Occipital lobe (tissue), 2 donors: Measurements from ENCODE around the gene MARCHF3. TPM values are rescaled to one million over a fixed set of nuclear protein-coding genes. Genes with fewer than 3 reads are reported as not detected.
"Not testable (repeated sequence)": the region's sequence is repeated elsewhere in the genome, so short reads cannot be mapped to it uniquely, and the experiment has no call there.

Experiments
- DNase-seq: peaks from one replicate; lab custom pipeline; 2025; lab: John Stamatoyannopoulos, UW
- total RNA-seq: library from RNA; depleted of rRNA; stranded (reverse); fragments of >200 nt; gene quantifications from one replicate; pipeline ENCODE4 v1.2.3, GENCODE V29; 2014

MARCHF3 gene, protein sequence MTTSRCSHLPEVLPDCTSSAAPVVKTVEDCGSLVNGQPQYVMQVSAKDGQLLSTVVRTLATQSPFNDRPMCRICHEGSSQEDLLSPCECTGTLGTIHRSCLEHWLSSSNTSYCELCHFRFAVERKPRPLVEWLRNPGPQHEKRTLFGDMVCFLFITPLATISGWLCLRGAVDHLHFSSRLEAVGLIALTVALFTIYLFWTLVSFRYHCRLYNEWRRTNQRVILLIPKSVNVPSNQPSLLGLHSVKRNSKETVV
- 13.3 TPM for total RNA-seq

DNA sequence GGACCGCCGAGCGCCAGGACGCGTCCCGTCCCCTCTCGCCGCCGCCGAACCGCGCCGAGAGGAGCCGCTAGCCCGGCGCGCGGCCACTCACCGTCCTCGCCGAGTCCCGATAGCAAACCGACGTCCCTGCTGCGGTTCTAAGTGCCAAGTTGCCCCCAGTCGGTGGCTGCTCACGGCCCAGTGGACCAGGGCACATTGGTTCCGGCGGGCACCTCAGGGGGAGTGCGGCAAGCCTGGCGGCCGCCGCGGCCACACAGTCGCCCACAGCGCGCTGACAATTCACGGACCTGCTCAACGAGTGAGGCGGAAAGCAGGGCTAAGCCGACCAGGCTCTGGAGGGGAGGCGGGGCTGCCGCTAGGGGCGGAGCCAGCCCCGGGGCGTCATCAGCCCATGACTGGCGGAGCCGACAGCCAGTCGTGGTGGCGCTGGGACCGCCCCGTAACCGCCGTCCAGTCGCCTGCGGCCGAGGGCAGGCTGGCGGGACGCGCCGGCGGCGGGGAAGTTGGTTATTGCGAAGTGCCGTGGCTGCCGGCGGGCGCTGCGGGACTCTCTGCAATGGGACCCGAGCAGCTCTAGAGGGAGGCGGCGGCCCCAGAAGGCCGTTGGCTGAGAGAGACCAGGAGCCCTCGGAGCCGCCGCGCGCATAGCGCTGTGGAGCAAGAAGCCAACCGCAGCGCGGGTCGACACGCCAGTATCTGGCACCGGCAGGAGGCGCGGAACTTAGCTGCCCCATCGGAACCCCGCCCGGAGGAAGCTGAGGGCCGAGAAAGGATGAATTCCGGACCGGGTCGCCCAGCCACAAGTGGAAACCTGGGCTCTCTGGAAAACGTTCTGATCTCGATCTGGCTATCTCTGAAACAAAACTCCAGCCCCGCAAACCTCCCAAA, at the start of gene MARCHF3:
Gene MARCHF3, minus strand, starts transcription at position 300 of the 888 bp plus-strand sequence. CDS start 112,387 bp downstream, outside the sequence.
- DNase-seq: peak; percentile 90

DNA sequence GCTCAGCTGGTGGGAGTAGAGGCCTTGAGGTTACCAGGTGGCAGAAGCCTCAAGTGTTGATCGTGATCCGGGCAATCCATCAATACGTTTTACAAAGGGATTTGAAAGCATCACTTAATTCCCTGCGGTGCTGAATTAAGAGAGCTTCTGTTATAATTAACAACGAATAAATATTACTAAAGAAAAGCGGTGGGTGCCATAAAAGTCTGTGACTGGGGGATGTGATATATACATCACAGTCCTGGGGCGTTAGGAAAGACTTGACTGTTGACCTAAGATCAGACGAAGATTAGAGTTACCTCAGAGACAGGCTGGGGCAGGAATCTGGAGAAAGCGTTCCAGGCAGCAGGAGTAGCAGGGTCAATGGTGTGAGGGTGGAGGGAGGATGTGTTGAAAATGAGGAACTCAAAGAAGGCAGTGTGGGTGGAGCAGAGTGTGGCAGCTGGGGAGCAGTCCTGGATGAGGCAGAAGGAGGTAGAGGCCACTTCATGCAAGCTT, 49.7 kb upstream of the MARCHF3 start:
- no peak for DNase-seq

DNA sequence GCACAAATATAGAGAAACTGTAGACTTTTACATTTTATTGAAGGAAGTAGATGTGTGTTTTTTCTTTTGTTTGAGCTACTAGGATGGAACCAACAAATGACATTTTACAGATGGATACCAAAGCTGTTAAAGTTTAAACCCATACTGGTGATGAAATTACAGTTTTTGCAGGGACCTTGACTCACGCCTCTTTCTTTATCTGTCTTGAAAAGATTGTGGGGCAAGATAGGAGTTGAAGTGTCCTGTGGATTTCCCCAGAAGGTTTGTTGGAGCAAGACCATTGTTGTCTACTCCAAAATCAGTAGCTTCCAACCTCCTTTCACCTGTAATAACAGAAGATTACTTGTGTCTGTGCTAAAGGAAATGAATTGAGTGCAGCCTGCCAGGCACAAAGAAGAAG, 47.0 kb upstream of the MARCHF3 start:
- DNase-seq: no peak

DNA sequence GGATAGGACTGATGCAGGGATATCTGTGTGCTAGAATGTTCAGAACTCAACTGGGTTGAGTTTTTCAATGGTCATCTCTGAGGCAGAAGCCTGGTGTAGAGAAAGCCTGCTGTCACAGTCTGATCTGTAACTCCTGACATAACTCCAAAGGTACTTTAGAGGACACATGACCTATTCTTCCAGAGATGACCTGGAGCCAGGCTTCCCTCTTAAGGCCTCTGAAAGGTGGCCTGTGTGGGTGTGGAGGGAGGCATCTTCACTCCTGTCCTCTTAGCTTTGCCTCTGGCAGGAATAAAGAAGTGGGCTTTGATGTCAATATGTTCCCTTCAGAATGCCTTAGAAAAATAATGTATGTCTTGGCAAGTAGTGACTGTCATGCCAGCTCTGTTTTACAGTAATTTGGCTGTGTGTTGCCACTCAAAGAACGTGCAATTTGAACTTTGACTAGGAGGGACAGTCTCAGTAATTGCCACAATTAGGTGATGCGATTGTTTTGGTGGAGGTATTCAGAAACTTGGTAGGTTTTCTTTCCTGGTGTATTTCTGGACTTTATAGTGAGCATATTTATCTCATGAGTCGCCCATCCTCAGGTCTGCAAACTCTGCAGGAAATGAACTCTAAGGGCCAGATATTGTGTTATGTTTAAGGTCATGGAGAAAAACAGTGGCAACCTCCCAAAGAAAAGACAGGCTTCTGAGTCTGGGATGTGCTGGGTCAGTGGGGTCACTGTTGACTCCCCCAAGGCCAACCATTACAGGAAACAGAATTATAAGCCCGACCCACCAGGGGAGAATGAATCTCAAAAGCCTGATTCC, 46.2 kb upstream of the MARCHF3 start:
- no peak for DNase-seq

DNA sequence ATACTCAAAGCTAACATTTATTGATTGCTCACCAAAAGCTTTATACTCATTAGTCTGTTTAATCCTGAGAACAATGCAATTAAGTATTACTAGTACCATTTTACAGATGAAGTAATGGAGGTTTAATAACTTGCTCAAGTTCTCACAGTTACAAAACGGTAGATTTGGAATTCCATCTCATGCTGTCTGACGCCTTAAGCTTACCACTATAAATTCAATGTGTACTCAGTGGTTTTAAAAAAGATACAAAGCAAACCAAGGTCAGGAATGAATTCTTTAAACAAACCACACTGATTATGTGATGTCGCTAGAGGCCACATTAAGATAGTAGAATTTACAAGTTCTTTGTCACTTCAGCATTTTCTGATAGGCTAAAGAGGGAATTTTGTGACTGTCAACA, 44.1 kb upstream of the MARCHF3 start:
- DNase-seq: no peak

DNA sequence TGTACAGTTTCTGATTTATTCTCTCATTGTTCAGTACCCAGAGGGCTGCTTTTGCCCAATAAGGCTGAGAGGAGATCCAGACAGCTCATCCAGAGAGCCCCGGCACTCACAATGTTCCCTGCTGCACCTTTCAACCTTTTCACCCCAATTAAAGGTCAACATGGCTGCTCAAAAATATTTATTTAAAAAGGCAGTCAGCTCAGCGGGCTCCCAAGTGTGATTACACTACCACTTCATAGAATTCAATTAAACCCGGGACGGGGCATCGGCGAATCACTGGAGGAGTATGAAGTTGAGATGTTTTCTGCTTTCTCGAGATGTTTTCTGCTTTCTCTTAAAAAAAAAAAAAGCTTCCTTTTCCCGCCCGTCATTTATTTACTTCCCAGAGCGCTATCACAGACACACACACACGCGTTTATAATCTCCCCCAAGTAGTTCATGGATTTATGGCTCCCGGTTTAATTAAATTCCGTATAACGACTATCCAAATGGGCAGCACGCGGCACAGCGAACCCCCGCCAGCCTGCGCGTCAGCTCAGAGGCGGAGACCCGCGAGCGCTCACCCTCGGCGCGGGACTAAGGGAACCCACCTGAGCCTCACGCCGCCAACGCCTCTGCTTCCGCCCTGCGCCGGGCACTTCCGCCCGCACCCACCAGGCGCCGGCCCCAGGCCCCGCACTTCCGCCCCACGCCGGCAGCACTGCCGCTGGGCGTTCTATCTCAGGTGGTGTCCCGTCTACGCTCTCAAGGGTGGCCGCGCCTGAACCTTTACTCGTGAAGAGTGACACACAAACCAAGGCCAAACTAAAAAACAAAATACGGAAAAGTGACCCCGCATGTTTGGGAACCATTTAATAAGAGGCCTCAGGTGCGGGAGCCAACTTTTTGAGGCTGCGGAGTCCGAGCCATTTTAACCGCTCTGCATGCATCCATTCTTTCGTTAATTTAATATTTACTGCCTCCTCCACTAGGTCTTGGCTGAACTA, 42.8 kb upstream of the MARCHF3 start, which contains the start of gene C5orf63:
Gene C5orf63, minus strand, starts transcription at position 642 of the 986 bp plus-strand sequence. CDS start 14,507 bp downstream, outside the sequence.
- no peak for DNase-seq

DNA sequence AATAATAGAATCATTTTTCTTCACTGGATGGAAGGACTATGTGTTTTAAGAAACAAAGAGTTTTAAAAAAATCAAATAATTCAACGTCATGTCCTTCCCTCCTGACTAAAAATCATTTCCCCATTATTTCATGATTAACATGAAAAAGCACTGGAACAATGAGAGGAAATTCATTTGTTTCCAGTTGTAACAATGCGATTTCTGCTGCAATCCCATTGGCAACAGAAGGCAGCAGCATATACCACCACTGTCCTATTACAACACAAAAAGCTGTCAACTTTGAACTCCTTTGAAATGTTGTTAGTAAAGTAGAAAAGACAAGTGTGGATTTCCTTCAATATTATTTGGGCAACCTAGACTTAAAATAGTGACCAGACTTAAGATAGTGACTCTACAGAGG, 39.9 kb upstream of the MARCHF3 start:
- no peak for DNase-seq

DNA sequence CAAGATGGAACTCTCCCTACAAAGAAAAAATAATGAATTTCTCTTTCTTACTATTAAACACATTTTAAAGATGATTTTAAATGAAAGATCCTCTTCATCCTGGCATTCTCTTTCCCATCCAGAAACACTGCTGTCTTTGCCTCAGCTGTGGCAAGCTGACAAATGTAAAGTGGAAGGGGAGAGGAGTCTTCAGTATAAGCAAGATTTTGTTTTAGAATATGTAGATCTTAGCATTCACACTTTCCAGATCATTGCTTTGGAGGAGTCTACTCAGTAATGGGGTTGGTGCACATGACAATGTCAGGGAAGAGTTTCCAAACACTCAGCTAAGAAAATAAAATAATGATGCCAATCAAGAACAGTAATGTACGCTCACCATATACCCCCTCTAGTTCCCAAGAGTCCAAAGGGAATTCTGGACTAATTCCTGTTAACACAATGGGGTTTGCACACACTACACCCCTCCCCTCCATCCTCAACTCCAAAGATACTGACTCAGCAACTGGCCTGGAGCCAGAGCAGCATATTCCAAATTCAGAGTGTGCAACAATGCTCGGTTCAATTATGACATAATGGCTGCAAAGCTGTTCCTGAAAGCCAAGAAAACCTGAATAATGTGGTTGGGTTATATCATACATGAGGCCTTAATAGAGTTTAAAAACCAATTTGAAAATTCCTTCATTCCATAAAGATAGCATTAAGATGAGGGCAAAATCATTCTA, 38.3 kb upstream of the MARCHF3 start:
- DNase-seq: no peak

DNA sequence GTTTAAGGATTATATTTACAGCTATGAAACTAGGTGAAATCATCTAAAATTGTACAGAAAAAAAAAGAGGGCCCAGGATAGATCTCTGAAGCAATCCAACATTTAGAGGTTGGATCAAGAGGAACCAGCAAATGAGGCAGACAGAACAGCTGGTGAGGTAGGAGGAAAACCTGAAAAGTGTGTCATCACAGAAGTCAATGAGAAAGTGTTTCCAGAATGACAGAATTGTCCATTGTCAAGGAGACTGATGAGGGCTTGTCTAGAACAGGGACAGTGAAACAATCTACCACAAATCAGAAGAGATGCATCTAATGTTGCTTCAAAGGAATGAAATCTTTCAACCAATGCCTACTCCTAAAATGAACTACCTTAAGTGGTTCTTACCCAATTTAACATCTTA, 36.4 kb upstream of the MARCHF3 start:
- DNase-seq: no peak

DNA sequence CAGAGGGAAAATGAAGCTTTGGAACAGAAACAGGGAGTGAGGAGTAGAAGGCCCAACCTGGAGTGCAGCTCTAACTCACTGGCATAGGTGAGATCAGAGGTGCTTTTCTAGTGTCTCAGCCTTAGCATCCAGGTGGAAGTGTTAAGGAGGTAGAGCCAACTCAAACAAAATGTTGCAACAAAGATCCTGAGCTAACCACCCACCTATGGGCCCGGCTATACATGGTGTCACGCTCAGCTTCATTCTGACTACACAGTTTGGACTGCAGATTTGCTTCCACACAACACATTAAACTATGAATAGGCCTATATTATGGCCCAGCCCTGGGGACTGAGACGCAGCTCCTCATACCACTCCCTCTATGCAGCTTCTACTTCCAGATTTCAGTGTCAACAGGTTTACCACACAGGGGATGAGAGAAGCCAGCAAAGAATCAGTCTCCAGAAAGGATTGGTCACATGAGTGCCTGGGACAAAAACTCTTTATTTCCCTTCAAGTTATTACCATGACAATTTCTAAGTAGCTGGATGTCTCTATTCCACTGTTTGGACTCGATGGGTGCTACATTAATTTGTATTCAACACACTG, 34.0 kb upstream of the MARCHF3 start:
- no peak for DNase-seq

DNA sequence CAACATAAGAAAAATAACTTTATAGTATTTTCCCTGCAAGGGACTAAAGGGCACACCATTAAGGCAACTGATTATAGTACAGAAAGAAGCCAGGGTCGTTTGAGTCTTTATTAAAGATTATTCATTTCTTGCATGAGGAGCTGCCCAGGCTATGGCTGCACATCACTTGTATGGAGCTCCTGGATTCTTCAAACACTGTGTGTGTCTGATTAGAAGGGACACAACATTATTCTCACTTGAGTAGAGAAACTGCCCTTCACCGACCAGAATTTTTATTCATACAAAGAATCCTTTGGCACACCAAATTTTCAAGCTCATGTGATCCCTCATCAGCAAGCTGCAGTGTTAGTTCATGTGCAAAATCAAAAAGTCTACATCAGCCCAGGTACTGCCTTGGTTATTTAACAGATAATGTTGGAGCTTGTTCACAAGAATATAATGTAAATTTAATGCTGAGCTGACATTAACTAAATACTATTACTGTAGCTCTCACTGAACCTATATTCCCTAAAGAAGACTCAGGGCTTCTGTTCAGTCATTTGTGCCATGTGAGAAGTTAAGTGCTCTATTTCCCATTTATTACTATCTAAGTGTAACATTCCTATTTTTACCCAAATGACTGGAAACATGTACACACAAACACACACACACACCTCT, 33.0 kb upstream of the MARCHF3 start:
- DNase-seq: no peak

DNA sequence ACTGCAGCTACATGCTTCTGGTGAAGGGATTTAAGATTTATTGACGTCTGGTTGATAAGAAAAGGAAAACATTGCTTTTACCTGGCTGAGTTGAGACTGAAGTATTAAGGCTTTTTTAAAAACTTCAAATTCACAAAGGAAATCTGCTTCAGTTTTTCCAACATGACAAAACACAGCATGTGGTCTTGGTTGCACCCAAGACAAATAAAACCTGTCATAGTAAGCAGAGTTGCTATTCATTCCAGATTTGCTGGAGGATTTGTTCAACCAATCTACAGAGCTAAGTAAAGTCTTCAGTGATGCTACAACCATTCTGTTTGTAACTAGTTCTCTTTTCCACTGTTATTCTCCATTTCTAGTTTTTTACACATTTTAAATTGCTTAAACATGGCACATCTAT, 31.6 kb upstream of the MARCHF3 start:
- DNase-seq: no peak

DNA sequence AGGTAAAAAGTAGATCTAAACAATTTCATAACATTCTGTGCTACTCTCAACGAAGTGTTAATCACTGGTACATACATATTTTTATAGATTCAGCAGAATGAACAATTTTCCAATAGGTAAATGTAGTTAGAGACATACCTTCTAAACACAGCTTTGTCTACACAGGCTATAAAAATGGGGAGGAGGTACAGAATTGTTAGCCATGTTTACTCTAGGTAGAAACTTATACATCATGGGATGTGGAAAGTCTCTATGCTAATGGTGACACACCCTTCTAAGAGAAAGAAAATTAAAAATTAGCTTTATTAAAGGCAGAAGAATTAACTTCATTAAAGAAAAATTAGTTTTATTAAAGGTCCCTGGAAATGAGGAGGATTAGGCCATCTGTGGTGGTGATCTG, 31.2 kb upstream of the MARCHF3 start:
- DNase-seq: no peak

DNA sequence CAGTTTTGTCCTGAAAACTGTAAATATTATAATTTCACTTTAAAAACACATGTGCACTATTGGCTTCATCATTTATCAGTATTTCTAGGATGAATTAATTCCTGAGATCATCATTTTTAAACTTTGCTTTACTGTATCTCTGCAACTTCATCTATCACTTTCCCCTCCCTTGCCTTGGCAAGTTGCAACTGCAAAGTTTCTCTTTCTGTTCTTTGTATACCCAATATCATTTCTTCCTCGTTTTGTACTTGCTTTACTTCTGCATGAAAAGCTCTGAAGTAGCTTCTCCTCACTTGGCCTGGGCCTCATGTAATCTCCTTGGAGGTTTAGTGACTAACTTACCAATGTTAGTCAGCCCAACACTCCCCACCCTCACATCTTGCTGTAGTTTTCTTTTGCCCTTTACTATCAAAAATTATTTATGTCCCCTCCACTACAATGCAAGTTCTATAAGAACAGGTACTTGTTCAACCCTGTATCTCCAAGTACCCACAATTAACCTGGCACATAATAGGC, 30.2 kb upstream of the MARCHF3 start:
- DNase-seq: no peak

DNA sequence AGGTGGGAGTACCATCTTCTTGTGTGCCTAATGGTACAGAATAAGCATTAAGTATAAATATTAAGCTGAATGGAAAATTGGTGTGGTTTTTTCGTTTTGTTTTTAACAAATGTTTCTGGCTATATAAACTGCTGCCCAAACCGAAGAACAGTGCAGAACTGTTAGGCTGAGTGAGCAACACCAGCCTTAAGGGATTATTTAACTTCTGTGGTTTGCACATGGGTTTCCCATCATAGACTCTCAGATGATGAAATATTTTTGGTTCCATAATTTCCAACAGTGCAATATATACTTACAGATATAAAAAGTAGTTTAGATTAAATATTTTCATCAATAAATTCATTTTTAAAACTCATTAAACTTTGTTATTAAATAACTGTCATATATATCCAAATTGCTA, 26.5 kb upstream of the MARCHF3 start:
- DNase-seq: no peak

DNA sequence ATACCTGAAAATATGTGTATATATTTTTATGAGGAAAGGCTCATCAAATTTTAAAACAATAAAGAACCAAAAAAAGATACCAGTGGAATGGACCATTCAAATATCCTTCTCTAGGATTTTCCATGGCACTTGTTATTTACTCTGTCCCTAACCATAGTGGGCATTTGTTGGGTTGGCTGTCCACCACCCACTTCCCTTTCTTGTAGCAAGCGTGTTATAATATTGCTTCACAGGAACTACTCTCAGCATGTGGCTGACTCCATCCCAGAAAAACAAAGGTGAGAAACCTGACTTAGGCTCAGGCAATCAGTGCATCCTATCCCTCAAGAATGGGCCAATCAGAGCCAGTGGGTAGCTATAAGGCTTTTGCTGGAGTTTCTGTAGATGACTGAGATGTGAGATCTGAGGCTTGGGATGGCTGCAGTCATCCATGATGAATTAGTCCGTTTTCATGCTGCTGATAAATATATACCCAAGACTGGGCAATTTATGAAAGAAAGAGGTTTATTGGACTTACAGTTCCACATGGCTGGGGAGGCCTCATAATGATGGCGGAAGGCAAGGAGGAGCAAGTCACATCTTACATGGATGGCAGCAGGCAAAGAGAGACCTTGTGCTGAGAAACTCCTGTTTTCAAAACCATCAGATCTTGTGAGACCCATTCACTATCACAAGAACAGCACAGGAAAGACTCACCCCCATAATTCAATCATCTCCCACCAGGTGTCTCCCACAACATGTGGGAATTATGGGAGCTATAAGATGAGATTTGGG, 25.7 kb upstream of the MARCHF3 start:
- no peak for DNase-seq

DNA sequence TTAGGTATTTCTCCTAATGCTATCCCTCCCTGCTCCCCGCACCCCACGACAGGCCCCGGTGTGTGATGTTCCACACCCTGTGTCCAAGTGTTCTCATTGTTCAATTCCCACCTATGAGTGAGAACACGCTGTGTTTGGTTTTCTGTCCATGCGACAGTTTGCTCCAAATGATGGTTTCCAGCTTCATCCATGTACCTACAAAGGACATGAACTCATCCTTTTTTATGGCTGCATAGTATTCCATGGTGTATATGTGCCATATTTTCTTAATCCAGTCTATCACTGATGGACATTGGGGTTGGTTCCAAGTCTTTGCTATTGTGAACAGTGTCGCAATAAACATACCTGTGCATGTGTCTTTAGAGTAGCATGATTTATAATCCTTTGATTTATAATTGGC, 23.2 kb upstream of the MARCHF3 start:
- not testable (repeated sequence) for DNase-seq

DNA sequence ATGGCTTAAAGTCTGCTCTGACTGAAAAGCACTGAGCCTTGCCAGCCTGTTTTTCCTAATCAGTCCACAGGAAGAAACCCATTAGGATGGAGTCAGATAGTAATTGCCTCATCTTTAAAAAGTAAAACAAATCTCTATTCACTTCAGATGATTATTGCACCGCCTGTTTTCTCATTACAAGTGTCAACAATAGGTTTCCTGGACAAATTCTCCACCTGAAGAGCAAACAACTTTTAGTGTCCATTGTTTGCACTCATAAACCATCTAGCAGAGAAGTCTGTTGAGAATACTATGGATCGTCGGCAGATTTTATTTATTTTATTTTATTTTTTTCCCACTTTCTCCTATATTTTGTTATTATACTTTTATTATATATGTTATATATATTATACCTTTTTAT, 22.7 kb upstream of the MARCHF3 start:
- DNase-seq: no peak
